Measurements from ENCODE around the gene STK24.

STK24 gene

DNA sequence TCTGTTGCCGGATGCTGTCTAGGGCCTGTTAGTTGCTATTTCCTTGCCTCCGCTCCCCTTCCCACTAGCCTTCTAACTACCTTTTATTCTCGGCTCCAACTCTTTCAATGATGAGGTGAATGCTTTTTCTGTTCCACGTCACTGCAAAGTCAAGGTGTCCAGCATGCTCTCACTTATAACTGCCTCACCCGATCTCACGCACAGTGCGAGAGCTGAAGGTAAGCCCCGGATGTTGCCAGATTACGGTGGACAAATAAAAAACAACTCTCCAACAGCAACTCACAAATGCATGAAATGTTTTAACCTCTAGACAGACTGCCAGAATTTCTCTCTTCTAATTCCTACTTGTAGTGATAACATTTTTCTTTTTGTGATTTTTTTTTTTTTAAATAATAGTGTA, 169.9 kb downstream of the STK24 start:
- Histone ChIP-seq H3K4me3 (ENCODE audit: low read depth, low read length) (no peak overlapping the region), H3K27ac (ENCODE audit: low read depth, low read length) (no peak overlapping the region), H3K4me1 (ENCODE audit: control insufficient read depth in 1 of 2, insufficient read depth in 2 of 2, low read length in 2 of 2) (no peaks in the 10 kb centered on the region), H3K23ac (ENCODE audit: low read length) (no peak overlapping the region), H3K27me3 (ENCODE audit: insufficient read depth, low read length) (no peaks in the 10 kb centered on the region), H3K4me2 (ENCODE audit: low read length) (no peak overlapping the region), H2BK120ac (ENCODE audit: insufficient read depth, low read length, poor library complexity) (no peak overlapping the region), H2AFZ (ENCODE audit: insufficient read depth, low read length, poor library complexity) (no peak overlapping the region), H3K14ac (ENCODE audit: low read length) (no peak overlapping the region), H3K36me3 (ENCODE audit: control insufficient read depth in 1 of 2, insufficient read depth in 2 of 2, low read length in 2 of 2) (peaks cover 4 to 21% of the 10 kb centered on the region in 2 experiments), H3K4ac (ENCODE audit: low read depth, low read length) (no peak overlapping the region), H3K9ac (ENCODE audit: low read length) (no peak overlapping the region), H4K12ac (ENCODE audit: low read depth, low read length) (no peak overlapping the region), H3K79me1 (ENCODE audit: low read length) (no peaks in the 10 kb centered on the region), H4K8ac (ENCODE audit: low read depth, low read length) (no peak overlapping the region), H3K79me2 (ENCODE audit: control insufficient read depth, insufficient read depth, low read length, poor library complexity) (no peaks in the 10 kb centered on the region), H3K18ac (ENCODE audit: low read length) (no peak overlapping the region), H2BK12ac (ENCODE audit: low read length) (no peak overlapping the region), H4K91ac (ENCODE audit: low read depth, low read length) (no peak overlapping the region), H2AK5ac (ENCODE audit: low read length) (no peak overlapping the region), H3K9me3 (ENCODE audit: insufficient read depth, low read depth, low read length) (no peaks in the 10 kb centered on the region), H2BK5ac (ENCODE audit: low read depth, low read length, poor library complexity) (no peak overlapping the region)
- no peak for DNase-seq
- no CpG with 5 or more reads among the region's 9 CpGs for WGBS (ENCODE audit: extremely low coverage, insufficient coverage, insufficient read length)

GRCh38 chr13:98406427-98406826, 170.5 kb downstream of the STK24 start:
- Histone ChIP-seq H3K4me3 (ENCODE audit: low read depth, low read length) (no peak overlapping the region), H3K4me1 (ENCODE audit: control insufficient read depth in 1 of 2, insufficient read depth in 2 of 2, low read length in 2 of 2) (no peaks in the 10 kb centered on the region)

DNA sequence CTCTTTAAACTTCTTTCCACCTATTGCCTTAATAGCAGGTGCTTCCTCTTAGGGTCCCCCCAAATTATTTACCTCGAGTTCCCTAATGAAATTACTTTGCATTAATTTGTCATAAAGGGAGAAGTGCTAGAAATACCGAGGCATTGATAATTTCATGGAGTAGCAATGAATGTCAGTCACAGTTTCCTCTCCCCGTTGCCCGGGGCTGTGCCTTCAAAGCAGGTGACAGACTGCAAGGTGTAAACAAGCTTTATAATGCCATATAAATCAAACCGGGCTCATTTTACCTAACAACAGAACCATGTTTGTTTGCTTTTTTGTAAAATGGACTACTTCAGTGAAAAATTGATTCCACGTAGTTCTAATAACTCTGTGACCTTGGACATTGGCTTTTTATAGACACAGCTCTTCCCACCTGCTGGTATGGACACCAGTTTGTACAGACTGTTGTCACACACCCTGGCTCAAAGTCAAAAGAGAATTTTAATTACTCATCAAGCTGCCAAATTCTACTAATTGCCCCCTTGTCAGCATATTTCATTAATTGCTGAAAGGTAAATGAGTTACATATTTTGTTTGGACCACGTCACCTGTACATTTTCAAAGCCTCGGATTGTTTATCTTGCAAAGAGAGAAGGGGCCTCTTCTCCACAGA, 171.1 kb downstream of the STK24 start:
- Histone ChIP-seq H3K23ac (ENCODE audit: low read length) (no peak overlapping the region), H3K4me3 (ENCODE audit: low read depth, low read length) (no peak overlapping the region), H2AK5ac (ENCODE audit: low read length) (no peak overlapping the region), H3K79me2 (ENCODE audit: control insufficient read depth, insufficient read depth, low read length, poor library complexity) (no peaks in the 10 kb centered on the region), H2BK5ac (ENCODE audit: low read depth, low read length, poor library complexity) (no peak overlapping the region), H3K36me3 (ENCODE audit: control insufficient read depth in 1 of 2, insufficient read depth in 2 of 2, low read length in 2 of 2) (peaks cover 7 to 16% of the 10 kb centered on the region in 2 experiments), H3K4me2 (ENCODE audit: low read length) (no peak overlapping the region), H2AFZ (ENCODE audit: insufficient read depth, low read length, poor library complexity) (no peak overlapping the region), H3K4me1 (ENCODE audit: control insufficient read depth in 1 of 2, insufficient read depth in 2 of 2, low read length in 2 of 2) (no peaks in the 10 kb centered on the region), H3K9me3 (ENCODE audit: insufficient read depth, low read depth, low read length) (no peaks in the 10 kb centered on the region), H3K27me3 (ENCODE audit: insufficient read depth, low read length) (no peaks in the 10 kb centered on the region), H3K79me1 (ENCODE audit: low read length) (no peaks in the 10 kb centered on the region), H4K12ac (ENCODE audit: low read depth, low read length) (no peak overlapping the region), H3K4ac (ENCODE audit: low read depth, low read length) (no peak overlapping the region), H2BK12ac (ENCODE audit: low read length) (no peak overlapping the region), H4K8ac (ENCODE audit: low read depth, low read length) (no peak overlapping the region), H3K14ac (ENCODE audit: low read length) (no peak overlapping the region), H3K27ac (ENCODE audit: low read depth, low read length) (no peak overlapping the region), H2BK120ac (ENCODE audit: insufficient read depth, low read length, poor library complexity) (no peak overlapping the region), H3K18ac (ENCODE audit: low read length) (no peak overlapping the region), H3K9ac (ENCODE audit: low read length) (no peak overlapping the region), H4K91ac (ENCODE audit: low read depth, low read length) (no peak overlapping the region)
- DNase-seq, result no peak
- no CpG with 5 or more reads among the region's 8 CpGs for WGBS (ENCODE audit: extremely low coverage, insufficient coverage, insufficient read length)

More at GRCh38 chr13:98406427-98406826, 170.5 kb downstream of the STK24 start:
- H3K14ac ChIP-seq (ENCODE audit: low read length), result no peak overlapping the region
- no peak overlapping the region for H3K4ac ChIP-seq (ENCODE audit: low read depth, low read length)
- no peak for DNase-seq
- H3K9ac ChIP-seq (ENCODE audit: low read length), result no peak overlapping the region
- no peaks in the 10 kb centered on the region for H3K9me3 ChIP-seq (ENCODE audit: insufficient read depth, low read depth, low read length)
- H2BK120ac ChIP-seq (ENCODE audit: insufficient read depth, low read length, poor library complexity), result no peak overlapping the region
- H2AFZ ChIP-seq (ENCODE audit: insufficient read depth, low read length, poor library complexity), result no peak overlapping the region
- no CpG with 5 or more reads among the region's 9 CpGs for WGBS (ENCODE audit: extremely low coverage, insufficient coverage, insufficient read length)
- H2BK5ac ChIP-seq (ENCODE audit: low read depth, low read length, poor library complexity), result no peak overlapping the region
- H3K79me2 ChIP-seq (ENCODE audit: control insufficient read depth, insufficient read depth, low read length, poor library complexity), result no peaks in the 10 kb centered on the region
- no peak overlapping the region for H3K18ac ChIP-seq (ENCODE audit: low read length)
- H3K36me3 ChIP-seq (ENCODE audit: control insufficient read depth in 1 of 2, insufficient read depth in 2 of 2, low read length in 2 of 2), result peaks cover 7 to 18% of the 10 kb centered on the region in 2 experiments
- H3K4me2 ChIP-seq (ENCODE audit: low read length), result no peak overlapping the region
- no peak overlapping the region for H3K23ac ChIP-seq (ENCODE audit: low read length)
- no peak overlapping the region for H3K27ac ChIP-seq (ENCODE audit: low read depth, low read length)
- H4K12ac ChIP-seq (ENCODE audit: low read depth, low read length), result no peak overlapping the region
- no peak overlapping the region for H2BK12ac ChIP-seq (ENCODE audit: low read length)
- H3K79me1 ChIP-seq (ENCODE audit: low read length), result no peaks in the 10 kb centered on the region
- H4K91ac ChIP-seq (ENCODE audit: low read depth, low read length), result no peak overlapping the region
- no peak overlapping the region for H2AK5ac ChIP-seq (ENCODE audit: low read length)
- H4K8ac ChIP-seq (ENCODE audit: low read depth, low read length), result no peak overlapping the region
- no peaks in the 10 kb centered on the region for H3K27me3 ChIP-seq (ENCODE audit: insufficient read depth, low read length)

- DNase-seq, result no peak
- Histone ChIP-seq H2BK120ac (ENCODE audit: insufficient read depth, low read length, poor library complexity) (no peak overlapping the region), H3K4me1 (ENCODE audit: control insufficient read depth in 1 of 2, insufficient read depth in 2 of 2, low read length in 2 of 2) (no peaks in the 10 kb centered on the region), H3K79me2 (ENCODE audit: control insufficient read depth, insufficient read depth, low read length, poor library complexity) (no peaks in the 10 kb centered on the region), H2AK5ac (ENCODE audit: low read length) (no peak overlapping the region), H3K27ac (ENCODE audit: low read depth, low read length) (no peak overlapping the region), H3K36me3 (ENCODE audit: control insufficient read depth in 1 of 2, insufficient read depth in 2 of 2, low read length in 2 of 2) (peaks cover 7 to 16% of the 10 kb centered on the region in 2 experiments), H2BK12ac (ENCODE audit: low read length) (no peak overlapping the region), H3K14ac (ENCODE audit: low read length) (no peak overlapping the region), H3K18ac (ENCODE audit: low read length) (no peak overlapping the region), H3K4me3 (ENCODE audit: low read depth, low read length) (no peak overlapping the region), H3K27me3 (ENCODE audit: insufficient read depth, low read length) (no peaks in the 10 kb centered on the region), H2BK5ac (ENCODE audit: low read depth, low read length, poor library complexity) (no peak overlapping the region), H3K4ac (ENCODE audit: low read depth, low read length) (no peak overlapping the region), H2AFZ (ENCODE audit: insufficient read depth, low read length, poor library complexity) (no peak overlapping the region), H3K9me3 (ENCODE audit: insufficient read depth, low read depth, low read length) (no peaks in the 10 kb centered on the region), H3K4me2 (ENCODE audit: low read length) (no peak overlapping the region), H3K79me1 (ENCODE audit: low read length) (no peaks in the 10 kb centered on the region), H3K9ac (ENCODE audit: low read length) (no peak overlapping the region), H4K91ac (ENCODE audit: low read depth, low read length) (no peak overlapping the region), H4K8ac (ENCODE audit: low read depth, low read length) (no peak overlapping the region), H3K23ac (ENCODE audit: low read length) (no peak overlapping the region), H4K12ac (ENCODE audit: low read depth, low read length) (no peak overlapping the region)
- no CpG with 5 or more reads among the region's 7 CpGs for WGBS (ENCODE audit: extremely low coverage, insufficient coverage, insufficient read length)
Measured at GRCh38 chr13:98405107-98405571, 171.8 kb downstream of the STK24 start.
